GM18505 (cell line): ENCODE measurements around the gene INS.
"Not testable (repeated sequence)": the region's sequence is repeated elsewhere in the genome, so short reads cannot be mapped to it uniquely, and the experiment has no call there.

Experiments used
- ATAC-seq: cut with Tn5 transposase; IDR thresholded peaks from one replicate; pipeline ENCODE4 v1.9.1; 2021; ENCODE audit not compliant: unreplicated experiment
- POLR2A ChIP-seq: IDR thresholded peaks from 4 replicates; pipeline ENCODE4 v1.6.1; 2011; ENCODE audit warnings: borderline replicate concordance; ENCODE audit not compliant: insufficient read depth, insufficient read length; ENCODE audit errors: extremely low read depth

Gene INS

GRCh38 chr11:2127482-2128129 lies 33.4 kb downstream of the INS start:
- ATAC-seq, result no peak
- no peak for TF ChIP-seq POLR2A

- no peak for ATAC-seq
- no peak for TF ChIP-seq POLR2A
Measured at GRCh38 chr11:2126520-2127085, 34.4 kb downstream of the INS start.

GRCh38 chr11:2124736-2125484 lies 36.1 kb downstream of the INS start:
- ATAC-seq, result not testable (repeated sequence)

- TF ChIP-seq POLR2A, result no peak
- no peak for ATAC-seq
Measured at GRCh38 chr11:2123628-2123960, 37.4 kb downstream of the INS start.

GRCh38 chr11:2122907-2123627 lies 37.9 kb downstream of the INS start:
- no peak for TF ChIP-seq POLR2A
- no peak for ATAC-seq

GRCh38 chr11:2122222-2122906 lies 38.6 kb downstream of the INS start:
- ATAC-seq, result no peak
- no peak for TF ChIP-seq POLR2A

GRCh38 chr11:2121227-2122130 lies 39.5 kb downstream of the INS start:
- TF ChIP-seq POLR2A, result no peak

GRCh38 chr11:2120359-2121100 lies 40.5 kb downstream of the INS start:
- TF ChIP-seq POLR2A, result no peak
- no peak for ATAC-seq

More at GRCh38 chr11:2121227-2122130, 39.5 kb downstream of the INS start:
- no peak for ATAC-seq

GRCh38 chr11:2118677-2119076 lies 42.3 kb downstream of the INS start:
- no peak for ATAC-seq
- TF ChIP-seq POLR2A, result no peak

- TF ChIP-seq POLR2A, result no peak
- no peak for ATAC-seq
Measured at GRCh38 chr11:2116680-2117079, 44.3 kb downstream of the INS start.

GRCh38 chr11:2115308-2115707 lies 45.7 kb downstream of the INS start:
- no peak for TF ChIP-seq POLR2A
- no peak for ATAC-seq

GRCh38 chr11:2114430-2115241 lies 46.4 kb downstream of the INS start:
- no peak for ATAC-seq

More at GRCh38 chr11:2114430-2115241, 46.4 kb downstream of the INS start:
- no peak for TF ChIP-seq POLR2A
